SU-DHL-6 (cell line): ENCODE data around the gene KLHL9.
A peak's percentile ranks its signal among the peaks of the same experiment; 100 is the strongest.
"Not testable (repeated sequence)": the region's sequence is repeated elsewhere in the genome, so short reads cannot be mapped to it uniquely, and the experiment has no call there.

Experiments
- H2AFZ ChIP-seq: fragments of 200-600 bp; sonication (generic); 2 replicates; pipeline ENCODE4 v1.6.1; 2014; ENCODE audit warnings: low read depth, mild to moderate bottlenecking, moderate library complexity, mixed read lengths, antibody characterized with exemption, low read length; ENCODE audit not compliant: severe bottlenecking
- H3F3A ChIP-seq: fragments of 200-600 bp; shearing (Covaris generic); 2 replicates; pipeline ENCODE4 v1.6.0; 2016; ENCODE audit warnings: antibody characterized with exemption, mild to moderate bottlenecking; ENCODE audit not compliant: insufficient read depth
- H3K27ac ChIP-seq: fragments of 200-600 bp; sonication (generic); 2 replicates; pipeline ENCODE4 v1.5.1; 2016; ENCODE audit warnings: low read depth, mild to moderate bottlenecking, low read length, moderate library complexity, mixed read lengths
- H3K27me3 ChIP-seq: fragments of 200-600 bp; sonication (generic), shearing (Covaris generic); 2 replicates; pipeline ENCODE4 v1.6.0; 2014; ENCODE audit warnings: mild to moderate bottlenecking, low read length
- H3K36me3 ChIP-seq: fragments of 200-600 bp; sonication (generic); 2 replicates; pipeline ENCODE4 v1.6.1; 2014; ENCODE audit warnings: mild to moderate bottlenecking, low read length, mixed read lengths
- H3K4me2 ChIP-seq: fragments of 300-600, 200-600 bp; shearing (Covaris generic), sonication (generic); 2 replicates; pipeline ENCODE4 v1.6.0; 2014; ENCODE audit warnings: low read length, low read depth, mild to moderate bottlenecking; ENCODE audit not compliant: poor library complexity, severe bottlenecking
- H3K4me3 ChIP-seq: fragments of 200-600 bp; sonication (generic); 2 replicates; pipeline ENCODE4 v1.5.1; 2014; ENCODE audit warnings: antibody characterized with exemption, low read length, mild to moderate bottlenecking, mixed read lengths; ENCODE audit not compliant: insufficient read depth, poor library complexity, severe bottlenecking
- H3K79me2 ChIP-seq: fragments of 200-600 bp; sonication (generic); 2 replicates; pipeline ENCODE4 v1.6.1; 2014; ENCODE audit warnings: mild to moderate bottlenecking, low read length, moderate library complexity; ENCODE audit not compliant: insufficient read depth
- H3K9ac ChIP-seq: fragments of 200-600 bp; sonication (generic); 2 replicates; pipeline ENCODE4 v1.7.0; 2014; ENCODE audit warnings: mild to moderate bottlenecking, low read length
- H3K9me2 ChIP-seq: fragments of 200-600 bp; sonication (generic); replicated peaks from 2 replicates; pipeline ENCODE4 v1.6.1; 2014; ENCODE audit warnings: low read length; ENCODE audit not compliant: insufficient read depth
- H3K9me3 ChIP-seq: fragments of 200-600 bp; sonication (generic); 2 replicates; pipeline ENCODE4 v1.6.1; 2014; ENCODE audit warnings: low read length, mixed read lengths; ENCODE audit not compliant: insufficient read depth
- H4K20me1 ChIP-seq: fragments of 200-600 bp; sonication (generic); 2 replicates; pipeline ENCODE4 v1.6.1; 2014; ENCODE audit warnings: low read depth, mild to moderate bottlenecking, antibody characterized with exemption, low read length, moderate library complexity, mixed read lengths
- EZH2phosphoT487 ChIP-seq: fragments of 200-600 bp; sonication (generic), shearing (Covaris generic); conservative IDR thresholded peaks from 2 replicates; pipeline ENCODE4 v1.6.1; 2018; ENCODE audit warnings: mild to moderate bottlenecking, antibody characterized with exemption, low read length, moderate library complexity, mixed read lengths
- TF ChIP-seq, protein P1 (sequence below): fragments of 200-600 bp; sonication (generic); IDR thresholded peaks from one replicate; pipeline ENCODE4 v1.5.1; 2017; ENCODE audit warnings: antibody characterized with exemption, mild to moderate bottlenecking, low read length, moderate library complexity; ENCODE audit not compliant: insufficient read depth, poor library complexity, severe bottlenecking

The KLHL9 gene, protein sequence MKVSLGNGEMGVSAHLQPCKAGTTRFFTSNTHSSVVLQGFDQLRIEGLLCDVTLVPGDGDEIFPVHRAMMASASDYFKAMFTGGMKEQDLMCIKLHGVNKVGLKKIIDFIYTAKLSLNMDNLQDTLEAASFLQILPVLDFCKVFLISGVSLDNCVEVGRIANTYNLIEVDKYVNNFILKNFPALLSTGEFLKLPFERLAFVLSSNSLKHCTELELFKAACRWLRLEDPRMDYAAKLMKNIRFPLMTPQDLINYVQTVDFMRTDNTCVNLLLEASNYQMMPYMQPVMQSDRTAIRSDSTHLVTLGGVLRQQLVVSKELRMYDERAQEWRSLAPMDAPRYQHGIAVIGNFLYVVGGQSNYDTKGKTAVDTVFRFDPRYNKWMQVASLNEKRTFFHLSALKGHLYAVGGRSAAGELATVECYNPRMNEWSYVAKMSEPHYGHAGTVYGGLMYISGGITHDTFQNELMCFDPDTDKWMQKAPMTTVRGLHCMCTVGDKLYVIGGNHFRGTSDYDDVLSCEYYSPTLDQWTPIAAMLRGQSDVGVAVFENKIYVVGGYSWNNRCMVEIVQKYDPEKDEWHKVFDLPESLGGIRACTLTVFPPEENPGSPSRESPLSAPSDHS

DNA sequence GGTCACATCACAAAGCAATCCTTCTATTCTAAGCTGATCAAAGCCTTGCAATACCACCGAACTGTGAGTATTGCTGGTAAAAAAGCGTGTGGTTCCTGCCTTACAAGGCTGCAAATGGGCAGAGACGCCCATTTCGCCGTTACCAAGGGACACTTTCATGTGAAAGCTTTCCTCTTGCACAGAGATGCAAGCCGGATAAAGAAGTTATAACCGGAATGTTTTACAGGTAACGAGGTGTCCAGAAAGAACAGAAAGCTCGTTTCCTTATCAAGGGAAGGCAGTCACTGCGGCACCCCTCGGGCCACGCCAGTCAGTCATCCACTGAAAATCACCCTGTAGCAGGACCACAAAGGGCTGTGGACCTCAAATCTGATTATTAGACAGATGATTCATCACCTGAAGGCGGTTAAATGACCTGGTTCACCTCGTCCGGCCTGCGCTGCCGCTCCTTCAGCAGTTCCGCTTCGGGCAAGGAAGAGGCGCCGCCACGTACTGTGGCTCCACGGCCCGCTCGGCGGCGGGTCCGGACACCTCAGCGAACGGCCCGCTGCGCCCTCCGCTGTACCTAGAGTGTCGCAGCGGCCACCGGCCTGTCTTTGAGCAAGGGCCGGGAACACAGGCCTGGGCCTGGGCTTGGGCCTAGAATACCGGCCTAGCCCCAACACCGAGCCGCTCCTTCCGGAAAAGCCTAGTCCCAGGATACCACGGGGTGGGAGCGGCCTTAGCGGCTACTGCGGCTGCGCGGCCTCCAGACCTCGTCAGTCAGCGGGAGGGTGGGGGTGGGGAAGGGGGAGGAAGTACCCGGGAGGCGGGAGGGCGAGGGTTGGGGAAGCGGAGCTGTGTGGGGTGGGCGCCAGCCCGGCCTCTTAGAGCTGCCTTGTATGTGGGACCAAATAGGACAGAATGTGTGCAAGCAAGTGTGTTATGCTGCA lies at the start of gene KLHL9:
TSS of gene KLHL9 (minus strand) at position 704 of the 932 bp plus-strand sequence. CDS start at position 159, 545 bp downstream.
- Histone ChIP-seq H3K79me2 (peaks cover 46% of the 10 kb centered on the region), H3K9ac (peak within 1 kb of the TSS; percentile 62), H3K36me3 (peaks cover 3% of the 10 kb centered on the region; the same call in 1 of the 2 replicates), H3K9me2 (no peaks in the 10 kb centered on the region), H4K20me1 (peaks cover 23% of the 10 kb centered on the region; the same call in 1 of the 2 replicates), H3K27ac (peak within 1 kb of the TSS; percentile 21), H3K4me3 (peak within 1 kb of the TSS; percentile 74), H2AFZ (peak within 1 kb of the TSS; percentile 82), H3K27me3 (no peaks in the 10 kb centered on the region), H3K4me2 (peak within 1 kb of the TSS; percentile 72), H3F3A (no peaks in the 10 kb centered on the region), H3K9me3 (no peaks in the 10 kb centered on the region)
- TF ChIP-seq, protein P1, sequence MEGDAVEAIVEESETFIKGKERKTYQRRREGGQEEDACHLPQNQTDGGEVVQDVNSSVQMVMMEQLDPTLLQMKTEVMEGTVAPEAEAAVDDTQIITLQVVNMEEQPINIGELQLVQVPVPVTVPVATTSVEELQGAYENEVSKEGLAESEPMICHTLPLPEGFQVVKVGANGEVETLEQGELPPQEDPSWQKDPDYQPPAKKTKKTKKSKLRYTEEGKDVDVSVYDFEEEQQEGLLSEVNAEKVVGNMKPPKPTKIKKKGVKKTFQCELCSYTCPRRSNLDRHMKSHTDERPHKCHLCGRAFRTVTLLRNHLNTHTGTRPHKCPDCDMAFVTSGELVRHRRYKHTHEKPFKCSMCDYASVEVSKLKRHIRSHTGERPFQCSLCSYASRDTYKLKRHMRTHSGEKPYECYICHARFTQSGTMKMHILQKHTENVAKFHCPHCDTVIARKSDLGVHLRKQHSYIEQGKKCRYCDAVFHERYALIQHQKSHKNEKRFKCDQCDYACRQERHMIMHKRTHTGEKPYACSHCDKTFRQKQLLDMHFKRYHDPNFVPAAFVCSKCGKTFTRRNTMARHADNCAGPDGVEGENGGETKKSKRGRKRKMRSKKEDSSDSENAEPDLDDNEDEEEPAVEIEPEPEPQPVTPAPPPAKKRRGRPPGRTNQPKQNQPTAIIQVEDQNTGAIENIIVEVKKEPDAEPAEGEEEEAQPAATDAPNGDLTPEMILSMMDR, result no peak
- no peak for TF ChIP-seq EZH2phosphoT487

DNA sequence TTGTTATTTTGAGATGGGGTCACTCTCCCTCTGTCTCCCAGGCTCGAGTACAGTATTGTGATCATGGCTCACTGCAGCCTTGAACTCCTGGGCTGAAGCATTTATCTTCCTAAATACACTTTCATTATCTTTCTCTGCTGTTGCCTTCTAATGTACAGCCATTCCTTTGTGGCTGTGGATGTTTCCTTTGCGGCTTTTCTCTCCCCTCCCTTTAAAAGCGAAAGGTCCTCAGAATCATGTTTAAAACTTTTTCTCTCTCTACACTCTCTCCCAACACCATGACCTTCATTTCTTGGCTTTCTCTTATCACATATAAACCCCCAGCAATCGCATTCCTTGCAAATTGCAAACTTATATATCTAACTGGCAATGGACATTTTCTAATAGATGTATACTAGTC lies 48.4 kb upstream of the KLHL9 start:
- Histone ChIP-seq H3K27ac (no peak overlapping the region), H3K4me3 (no peak overlapping the region), H3K79me2 (no peaks in the 10 kb centered on the region), H2AFZ (no peak overlapping the region), H4K20me1 (no peaks in the 10 kb centered on the region; the same call in 1 of the 2 replicates), H3F3A (no peaks in the 10 kb centered on the region), H3K4me2 (no peak overlapping the region), H3K9me2 (no peaks in the 10 kb centered on the region), H3K9ac (no peak overlapping the region), H3K36me3 (no peaks in the 10 kb centered on the region), H3K9me3 (no peaks in the 10 kb centered on the region), H3K27me3 (no peaks in the 10 kb centered on the region)
- TF ChIP-seq EZH2phosphoT487, result no peak
- TF ChIP-seq, protein P1, result no peak

DNA sequence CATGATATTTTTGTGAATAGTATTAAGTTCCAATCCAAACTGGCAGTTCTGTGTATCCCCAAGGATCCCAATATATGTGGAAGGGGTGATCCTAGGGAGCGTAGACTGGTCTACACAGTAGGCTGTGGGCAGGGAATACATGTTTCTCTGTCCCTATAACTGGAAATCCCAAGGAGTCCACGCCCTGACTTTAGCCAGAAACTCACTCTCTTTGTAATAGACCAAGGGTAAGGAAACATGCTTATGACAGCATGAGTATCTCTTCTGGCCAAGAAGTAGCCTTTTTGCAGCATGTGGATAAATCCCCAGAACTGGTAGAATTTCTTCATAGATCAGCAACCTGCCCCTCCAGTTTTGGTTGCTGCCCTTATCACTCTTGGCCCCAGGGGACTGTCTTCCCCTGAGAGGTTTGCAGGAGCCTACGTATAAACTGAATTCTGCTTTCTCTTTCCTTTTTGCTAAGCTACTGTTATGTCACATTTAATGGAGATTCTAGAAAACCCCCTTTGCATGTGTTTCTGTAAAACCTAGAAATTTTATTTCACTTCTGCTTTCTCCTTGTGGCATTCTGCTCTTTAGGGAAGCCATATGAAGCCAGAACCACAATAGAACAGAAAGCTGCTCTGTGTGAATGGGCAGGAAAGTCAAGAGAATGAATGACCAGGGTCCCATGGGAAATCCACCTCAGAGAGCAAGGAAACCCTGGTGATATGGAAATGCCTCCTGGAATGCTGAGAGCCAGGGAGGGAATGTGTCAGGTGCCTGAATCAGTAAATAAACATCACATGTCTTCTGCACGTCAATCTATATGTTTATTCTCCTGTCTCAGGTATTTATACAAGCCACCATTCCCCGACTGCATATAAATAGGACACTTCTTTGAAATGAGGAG lies 46.5 kb upstream of the KLHL9 start:
- Histone ChIP-seq H4K20me1 (no peaks in the 10 kb centered on the region; the same call in 1 of the 2 replicates), H3K27me3 (no peaks in the 10 kb centered on the region), H3K36me3 (no peaks in the 10 kb centered on the region), H3K9me2 (no peaks in the 10 kb centered on the region), H3F3A (no peaks in the 10 kb centered on the region), H3K79me2 (no peaks in the 10 kb centered on the region), H3K4me2 (no peak overlapping the region), H3K4me3 (no peak overlapping the region), H3K27ac (no peak overlapping the region), H2AFZ (no peak overlapping the region), H3K9me3 (no peaks in the 10 kb centered on the region), H3K9ac (no peak overlapping the region)
- no peak for TF ChIP-seq EZH2phosphoT487
- TF ChIP-seq, protein P1, result no peak

DNA sequence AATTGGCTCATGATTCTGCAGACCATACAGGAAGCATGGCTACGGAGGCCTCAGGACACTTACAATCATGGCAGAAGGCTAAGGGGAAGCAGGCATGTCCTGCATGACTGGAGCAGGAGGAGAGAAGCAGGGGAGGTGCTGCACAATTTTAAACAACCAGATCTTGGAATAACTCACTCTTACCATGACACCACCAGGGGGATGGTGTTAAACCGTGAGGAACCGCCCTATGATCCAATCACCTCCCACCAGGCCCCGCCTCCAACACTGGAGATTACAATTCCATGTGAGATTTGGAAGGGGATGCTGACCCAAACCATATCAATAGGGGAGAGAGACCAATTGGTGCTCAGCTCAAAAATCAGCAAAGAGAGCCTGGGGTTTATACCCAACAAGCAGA lies 36.3 kb upstream of the KLHL9 start:
- not testable (repeated sequence) for H3F3A ChIP-seq, H3K36me3 ChIP-seq, H3K27me3 ChIP-seq, H3K27ac ChIP-seq, H3K9me3 ChIP-seq, H3K9ac ChIP-seq, H2AFZ ChIP-seq, H3K79me2 ChIP-seq, H3K4me3 ChIP-seq, H3K4me2 ChIP-seq, H3K9me2 ChIP-seq, H4K20me1 ChIP-seq
